Upper lobe of right lung (tissue), 1 donor: ENCODE data around the gene B4GALNT1. TPM values are rescaled to one million over a fixed set of nuclear protein-coding genes. Genes with fewer than 3 reads are reported as not detected.

Source experiments
- ATAC-seq: fragments of 200-7000 bp; cut with Tn5 transposase; one replicate; pipeline ENCODE4 v1.9.1; 2020; ENCODE audit warnings: mild to moderate bottlenecking, moderate library complexity
- DNase-seq: peaks from one replicate; pipeline ENCODE4 v3.0.0-alpha.2; 2020
- H3K27ac ChIP-seq: fragments of 200-600 bp; one replicate; pipeline ENCODE4 v1.8.0; 2022
- H3K27me3 ChIP-seq: fragments of 200-600 bp; one replicate; pipeline ENCODE4 v1.8.0; 2022; ENCODE audit warnings: mild to moderate bottlenecking
- H3K36me3 ChIP-seq: fragments of 200-600 bp; one replicate; pipeline ENCODE4 v1.8.0; 2022
- H3K4me1 ChIP-seq: fragments of 200-600 bp; one replicate; pipeline ENCODE4 v1.8.0; 2022
- H3K4me3 ChIP-seq: fragments of 200-600 bp; one replicate; pipeline ENCODE4 v1.8.0; 2022; ENCODE audit warnings: mild to moderate bottlenecking
- H3K9me3 ChIP-seq: fragments of 200-600 bp; one replicate; pipeline ENCODE4 v1.8.0; 2022
- intact Hi-C: fragments of 100-400 bp; cut with DNase I; formaldehyde crosslinking; loops from one replicate; pipeline ENCODE4 v1.11.0; 2022
- total RNA-seq: library from RNA; stranded (reverse); fragmentation: NEBNext Ultra II Directional; extraction: Animal tissue kit (Norgen Biotek cat#: 25700); gene quantifications from one replicate; pipeline ENCODE4 v1.2.1, GENCODE V29; 2021
- TF ChIP-seq, protein P1 (sequence below): fragments of 200-600 bp; IDR thresholded peaks from one replicate; pipeline ENCODE4 v1.8.0; 2022; ENCODE audit warnings: antibody characterized with exemption
- donor health status: DM: no; HTN: yes; CAD: no; lungs with severe emphysema.

Gene B4GALNT1
- total RNA-seq, 1 donor from 2014 or later = 0.93 TPM

DNA sequence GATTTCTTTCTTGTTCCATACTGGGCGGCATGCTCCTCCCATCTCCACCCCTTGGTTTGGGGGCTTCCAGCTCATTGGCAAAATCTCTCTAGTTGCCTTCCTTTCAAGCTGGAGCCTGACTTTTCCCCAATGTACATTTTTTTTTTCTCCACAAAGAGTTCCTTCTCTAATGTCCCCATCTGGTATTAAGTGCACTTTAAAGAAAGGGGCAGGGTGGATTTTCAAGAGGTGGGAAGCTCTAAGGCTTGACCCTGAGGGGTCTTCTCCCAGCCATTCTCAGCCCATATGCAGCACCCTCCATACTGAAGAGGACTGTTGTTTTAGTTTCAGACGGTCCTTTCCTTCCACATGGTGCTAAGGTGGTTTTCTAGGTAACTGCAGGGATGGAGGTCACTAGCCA, 47.8 kb downstream of the B4GALNT1 start:
- Histone ChIP-seq H3K27ac (no peak overlapping the region), H3K4me3 (no peak overlapping the region), H3K9me3 (no peaks in the 10 kb centered on the region), H3K36me3 (no peaks in the 10 kb centered on the region), H3K4me1 (no peaks in the 10 kb centered on the region), H3K27me3 (no peaks in the 10 kb centered on the region)
- TF ChIP-seq, protein P1, sequence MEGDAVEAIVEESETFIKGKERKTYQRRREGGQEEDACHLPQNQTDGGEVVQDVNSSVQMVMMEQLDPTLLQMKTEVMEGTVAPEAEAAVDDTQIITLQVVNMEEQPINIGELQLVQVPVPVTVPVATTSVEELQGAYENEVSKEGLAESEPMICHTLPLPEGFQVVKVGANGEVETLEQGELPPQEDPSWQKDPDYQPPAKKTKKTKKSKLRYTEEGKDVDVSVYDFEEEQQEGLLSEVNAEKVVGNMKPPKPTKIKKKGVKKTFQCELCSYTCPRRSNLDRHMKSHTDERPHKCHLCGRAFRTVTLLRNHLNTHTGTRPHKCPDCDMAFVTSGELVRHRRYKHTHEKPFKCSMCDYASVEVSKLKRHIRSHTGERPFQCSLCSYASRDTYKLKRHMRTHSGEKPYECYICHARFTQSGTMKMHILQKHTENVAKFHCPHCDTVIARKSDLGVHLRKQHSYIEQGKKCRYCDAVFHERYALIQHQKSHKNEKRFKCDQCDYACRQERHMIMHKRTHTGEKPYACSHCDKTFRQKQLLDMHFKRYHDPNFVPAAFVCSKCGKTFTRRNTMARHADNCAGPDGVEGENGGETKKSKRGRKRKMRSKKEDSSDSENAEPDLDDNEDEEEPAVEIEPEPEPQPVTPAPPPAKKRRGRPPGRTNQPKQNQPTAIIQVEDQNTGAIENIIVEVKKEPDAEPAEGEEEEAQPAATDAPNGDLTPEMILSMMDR = no peak
- DNase-seq (no peak), ATAC-seq (no peak)
- intact Hi-C loops = no loop called here

DNA sequence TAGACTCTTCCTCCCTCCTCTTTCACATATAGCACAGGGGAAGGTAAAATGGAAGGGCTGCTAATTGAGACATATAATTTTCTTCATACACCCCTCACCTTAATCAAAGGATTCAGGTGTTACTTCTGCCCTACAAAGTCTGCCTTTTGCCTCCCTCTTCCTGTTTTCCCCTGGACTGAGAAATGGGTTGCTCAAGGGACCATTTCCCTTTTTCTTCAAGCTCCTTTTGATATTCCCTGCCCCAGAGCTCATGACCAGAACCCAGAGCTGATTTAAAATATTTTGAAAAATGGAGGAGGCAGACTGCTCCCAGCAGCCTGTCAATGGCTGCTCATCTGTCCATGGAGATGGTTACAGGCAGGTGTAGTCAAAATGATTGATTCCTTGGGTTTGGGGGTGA, 48.3 kb downstream of the B4GALNT1 start:
- Histone ChIP-seq H3K4me3 (no peak overlapping the region), H3K27me3 (no peaks in the 10 kb centered on the region), H3K4me1 (no peaks in the 10 kb centered on the region), H3K36me3 (no peaks in the 10 kb centered on the region), H3K27ac (no peak overlapping the region), H3K9me3 (no peaks in the 10 kb centered on the region)
- TF ChIP-seq, protein P1 = no peak
- intact Hi-C loops = loop anchor here (5.0 kb wide), 1 partner anchor 38 kb away; no protein-coding TSS in a partner anchor
- ATAC-seq (peak; percentile 48), DNase-seq (no peak)

DNA sequence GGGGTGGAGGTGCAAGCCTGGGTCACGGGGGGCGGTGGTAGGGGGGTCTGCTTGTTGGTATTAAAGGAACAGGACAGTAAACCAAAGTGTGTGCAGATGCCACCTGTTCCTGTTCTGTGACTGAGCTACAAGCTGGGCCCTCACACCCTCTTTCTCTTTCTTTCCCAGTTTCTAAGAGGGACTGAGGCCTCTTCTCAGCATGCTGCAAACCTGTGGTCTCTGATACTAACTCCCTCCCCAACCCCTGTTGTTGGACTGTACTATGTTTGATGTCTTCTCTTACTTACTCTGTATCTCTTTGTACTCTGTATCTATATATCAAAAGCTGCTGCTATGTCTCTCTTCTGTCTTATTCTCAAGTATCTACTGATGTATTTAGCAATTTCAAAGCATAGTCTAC, 49.0 kb downstream of the B4GALNT1 start:
- Histone ChIP-seq H3K36me3 (no peaks in the 10 kb centered on the region), H3K4me3 (no peak overlapping the region), H3K9me3 (no peaks in the 10 kb centered on the region), H3K27ac (no peak overlapping the region), H3K27me3 (no peaks in the 10 kb centered on the region), H3K4me1 (no peaks in the 10 kb centered on the region)
- TF ChIP-seq, protein P1 = no peak
- ATAC-seq (no peak), DNase-seq (no peak)
- intact Hi-C loops = loop anchor here (5.0 kb wide), 1 partner anchor 38 kb away; no protein-coding TSS in a partner anchor

DNA sequence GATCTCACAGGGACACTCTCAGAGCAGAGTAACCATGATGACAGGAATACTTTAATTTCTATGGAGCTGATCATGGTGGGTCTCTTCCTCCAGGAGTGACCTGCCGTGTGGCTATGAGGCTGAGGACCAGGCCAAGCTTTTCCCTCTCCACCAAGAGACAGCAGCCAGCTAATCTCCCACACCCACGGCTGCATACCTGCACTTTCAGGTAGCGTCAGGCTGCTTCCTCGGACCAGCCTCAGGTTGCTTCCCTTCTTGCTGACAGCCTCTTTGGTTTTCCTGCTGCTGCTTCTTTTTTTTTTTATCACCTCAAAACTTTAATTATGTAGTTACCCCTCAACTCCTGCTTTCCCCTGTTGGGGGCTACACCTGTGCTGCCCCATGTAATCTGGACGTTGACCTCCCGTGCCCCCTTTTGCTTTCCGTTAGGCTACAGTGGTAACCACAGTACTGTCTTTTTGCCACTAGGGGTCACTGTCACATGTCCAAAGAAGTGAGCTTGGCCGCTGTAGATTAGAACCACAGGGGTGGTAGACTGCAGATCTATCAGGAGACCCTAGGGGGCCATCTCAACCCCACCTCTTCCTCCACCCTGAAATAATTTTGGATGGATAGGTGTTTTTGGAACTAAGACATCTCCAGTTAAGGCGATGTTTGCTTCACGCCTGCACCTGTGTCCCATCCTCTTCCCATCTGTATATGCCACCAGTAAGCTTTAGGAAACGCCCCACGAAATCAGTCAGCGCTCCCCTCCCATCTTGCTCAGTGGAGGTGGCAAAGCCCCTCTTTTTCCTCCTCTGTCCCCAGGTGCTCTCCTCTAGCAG, 49.8 kb downstream of the B4GALNT1 start:
- intact Hi-C loops = loop anchor here (5.0 kb wide), 1 partner anchor 39 kb away; no protein-coding TSS in a partner anchor
- no peak overlapping the region for H3K4me3 ChIP-seq

DNA sequence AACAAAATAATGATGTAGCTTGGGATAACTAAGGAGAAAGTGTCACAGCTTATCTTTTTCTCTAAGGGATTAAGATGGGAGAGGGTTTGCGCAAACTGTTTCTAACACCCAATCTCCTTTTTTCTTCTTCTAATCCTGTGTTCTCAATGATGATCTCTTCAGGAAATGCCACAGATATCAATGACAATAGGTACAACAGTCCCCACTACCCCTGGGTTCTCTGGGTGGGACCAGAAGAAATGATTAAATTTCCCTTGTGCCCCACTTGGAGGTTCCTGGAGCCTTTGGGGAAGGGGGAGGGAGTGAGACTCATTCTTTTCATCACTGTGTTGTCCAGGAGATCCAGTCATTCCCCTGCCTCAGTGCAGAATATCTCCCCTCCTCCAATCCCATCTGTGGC, 50.6 kb downstream of the B4GALNT1 start:
- H3K9me3 ChIP-seq = no peaks in the 10 kb centered on the region
- TF ChIP-seq, protein P1 = no peak
- no peaks in the 10 kb centered on the region for H3K36me3 ChIP-seq
- ATAC-seq = no peak
- H3K27me3 ChIP-seq = no peaks in the 10 kb centered on the region
- H3K4me3 ChIP-seq = no peak overlapping the region
- DNase-seq = no peak
- no peak overlapping the region for H3K27ac ChIP-seq
- no peaks in the 10 kb centered on the region for H3K4me1 ChIP-seq
- intact Hi-C loops = loop anchor here (5.0 kb wide), 1 partner anchor 40 kb away; no protein-coding TSS in a partner anchor

More for the DNA sequence above, 49.8 kb downstream of the B4GALNT1 start:
- H3K9me3 ChIP-seq = no peaks in the 10 kb centered on the region
- ATAC-seq = peak; percentile 97
- TF ChIP-seq, protein P1 = peak; percentile 93
- no peaks in the 10 kb centered on the region for H3K27me3 ChIP-seq
- H3K36me3 ChIP-seq = no peaks in the 10 kb centered on the region
- H3K27ac ChIP-seq = no peak overlapping the region
- H3K4me1 ChIP-seq = no peaks in the 10 kb centered on the region
- DNase-seq = no peak
